Activated T-helper 17 cell treated with anti-CD3 and anti-CD28 coated beads, Interleukin-2, amount 50 U/mL, for 72 hours (primary cell): ENCODE measurements around the gene HDAC9. TPM values are rescaled to one million over a fixed set of nuclear protein-coding genes. Genes with fewer than 3 reads are reported as not detected.

Experiments used
- ATAC-seq: fragments of 150-1000 bp; cut with Tn5 transposase; replicated peaks from 2 replicates; pipeline ENCODE4 v1.10.0; 2021; ENCODE audit warnings: mild to moderate bottlenecking, moderate library complexity
- H3K27ac Mint-ChIP-seq: one replicate; pipeline ENCODE4 v1.8.0; 2022; ENCODE audit warnings: mixed read lengths
- H3K27me3 Mint-ChIP-seq: one replicate; pipeline ENCODE4 v1.8.0; 2022; ENCODE audit warnings: mixed read lengths
- H3K36me3 Mint-ChIP-seq: one replicate; pipeline ENCODE4 v1.8.0; 2022; ENCODE audit warnings: low read depth, mild to moderate bottlenecking, mixed read lengths
- H3K4me1 Mint-ChIP-seq: one replicate; pipeline ENCODE4 v1.8.0; 2022; ENCODE audit warnings: mixed read lengths
- H3K4me3 Mint-ChIP-seq: one replicate; pipeline ENCODE4 v1.8.0; 2022; ENCODE audit warnings: mild to moderate bottlenecking, mixed read lengths
- H3K9me3 Mint-ChIP-seq: one replicate; pipeline ENCODE4 v1.8.0; 2022; ENCODE audit warnings: mixed read lengths
- total RNA-seq, 2 donors: library from RNA; stranded (reverse); gene quantifications; one replicate each; pipeline ENCODE4 v1.2.3, GENCODE V29; 2022

Gene HDAC9
- total RNA-seq, 2 donors from 2014 or later, result 1.4 to 4.0 TPM

DNA sequence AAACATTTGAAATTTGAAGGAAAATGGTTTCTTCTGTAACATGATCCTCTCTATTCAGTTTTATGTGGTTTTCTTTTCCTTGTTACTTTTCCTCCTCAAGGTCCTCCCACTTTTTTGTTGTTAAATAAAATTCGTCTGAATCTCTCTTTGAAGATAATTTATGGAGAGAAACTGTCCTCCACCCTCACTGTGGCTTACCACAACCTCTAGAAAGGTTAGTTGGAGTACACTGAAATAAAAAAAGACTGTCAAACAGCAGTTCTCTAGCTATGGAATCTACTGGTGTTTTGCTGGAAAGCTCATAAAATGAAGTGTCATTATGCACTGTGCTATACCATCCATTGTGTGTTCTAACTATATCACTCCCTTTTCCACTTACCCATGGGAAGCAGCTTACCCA lies 189.4 kb downstream of the HDAC9 start:
- Mint-ChIP-seq H3K27ac (no peak overlapping the region), H3K36me3 (no peaks in the 10 kb centered on the region), H3K9me3 (peaks cover 4% of the 10 kb centered on the region), H3K27me3 (peaks cover 3% of the 10 kb centered on the region), H3K4me3 (no peak overlapping the region), H3K4me1 (no peaks in the 10 kb centered on the region)
- no peak for ATAC-seq

DNA sequence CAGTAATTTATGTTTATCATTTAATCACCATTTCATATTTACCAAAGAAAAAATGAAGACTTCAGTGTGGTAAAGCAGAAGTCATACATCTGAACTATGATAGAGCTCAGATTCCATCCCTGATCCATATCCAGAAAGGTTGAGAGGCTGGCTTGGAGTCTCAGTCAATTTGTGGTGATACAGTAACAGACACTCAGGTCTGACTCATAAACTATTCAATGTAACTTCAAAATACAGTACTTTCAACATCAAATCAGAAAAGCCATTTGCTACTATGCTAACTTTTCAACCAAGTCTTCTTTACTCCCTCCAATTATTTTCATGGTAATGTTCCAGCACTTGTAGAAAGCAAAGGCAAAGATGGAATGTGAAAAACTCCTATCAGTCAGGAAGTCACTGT lies 190.4 kb downstream of the HDAC9 start:
- no peaks in the 10 kb centered on the region for H3K4me1 Mint-ChIP-seq
- H3K36me3 Mint-ChIP-seq, result no peaks in the 10 kb centered on the region
- peaks cover 3% of the 10 kb centered on the region for H3K27me3 Mint-ChIP-seq
- H3K9me3 Mint-ChIP-seq, result peaks cover 4% of the 10 kb centered on the region
- H3K4me3 Mint-ChIP-seq, result no peak overlapping the region
- H3K27ac Mint-ChIP-seq, result no peak overlapping the region
- ATAC-seq, result no peak

DNA sequence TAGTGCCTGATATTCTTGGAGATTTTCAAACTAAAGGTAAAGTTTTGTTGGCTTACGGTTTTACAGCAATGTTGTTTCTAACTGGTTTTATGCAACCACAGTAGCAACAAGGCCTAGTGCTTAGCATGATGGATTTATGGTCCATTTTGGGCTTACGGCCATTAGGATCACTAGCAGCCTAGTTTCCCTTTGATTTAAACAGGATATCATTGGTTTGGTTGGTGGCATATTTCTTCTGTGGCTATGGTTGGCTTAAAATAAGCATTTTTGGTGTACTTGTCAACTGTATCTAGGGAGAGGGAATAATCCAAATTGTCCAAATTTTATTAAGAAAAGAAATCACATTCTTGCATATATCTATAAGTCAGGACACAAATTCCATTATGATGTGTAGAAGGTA lies 194.0 kb downstream of the HDAC9 start:
- Mint-ChIP-seq H3K9me3 (peaks cover 4% of the 10 kb centered on the region), H3K27ac (no peak overlapping the region), H3K4me3 (no peak overlapping the region), H3K36me3 (no peaks in the 10 kb centered on the region), H3K4me1 (no peaks in the 10 kb centered on the region), H3K27me3 (peaks cover 3% of the 10 kb centered on the region)
- ATAC-seq, result no peak

DNA sequence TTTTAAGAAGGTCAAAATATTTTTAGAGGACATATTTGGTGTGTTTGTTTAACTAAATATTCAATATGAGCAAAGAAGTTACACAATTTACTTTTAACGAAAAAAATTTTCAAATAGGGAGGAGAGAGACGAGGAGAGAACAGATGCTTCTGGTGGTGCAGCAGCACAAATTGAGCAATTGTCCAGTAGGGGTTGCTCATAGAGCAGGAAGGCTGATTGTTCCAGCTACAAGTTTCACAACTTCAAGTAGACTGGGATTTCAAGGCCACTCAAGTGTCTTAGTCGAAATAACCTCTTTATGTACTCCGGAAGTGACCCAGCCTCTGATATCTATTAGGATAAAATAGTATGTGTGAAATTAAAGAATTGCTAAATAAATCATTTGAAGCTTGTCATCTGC lies 197.9 kb downstream of the HDAC9 start:
- H3K36me3 Mint-ChIP-seq, result no peaks in the 10 kb centered on the region
- no peaks in the 10 kb centered on the region for H3K9me3 Mint-ChIP-seq
- no peak for ATAC-seq
- H3K27ac Mint-ChIP-seq, result no peak overlapping the region
- no peak overlapping the region for H3K4me3 Mint-ChIP-seq
- no peaks in the 10 kb centered on the region for H3K27me3 Mint-ChIP-seq
- H3K4me1 Mint-ChIP-seq, result no peaks in the 10 kb centered on the region

DNA sequence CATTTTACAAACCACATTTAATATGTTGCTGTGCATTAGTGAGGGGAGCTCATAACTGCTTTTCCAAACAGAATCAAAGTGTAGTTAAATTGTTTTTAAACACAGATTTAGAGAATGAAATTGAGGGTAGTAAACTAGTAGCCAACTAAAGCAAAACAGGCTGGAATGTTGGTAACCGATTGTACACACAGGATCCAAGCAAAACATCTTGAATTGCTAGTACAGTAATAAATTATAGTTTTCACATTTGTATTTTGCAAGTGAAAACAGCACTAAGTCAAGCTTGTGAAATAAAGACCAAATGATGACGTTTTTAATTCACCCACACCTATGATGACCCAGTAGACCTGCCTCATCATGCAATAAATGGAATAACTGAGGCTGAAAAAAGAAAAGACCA lies 198.3 kb downstream of the HDAC9 start:
- Mint-ChIP-seq H3K4me1 (no peaks in the 10 kb centered on the region), H3K27ac (no peak overlapping the region), H3K27me3 (no peaks in the 10 kb centered on the region), H3K4me3 (no peak overlapping the region), H3K36me3 (no peaks in the 10 kb centered on the region), H3K9me3 (no peaks in the 10 kb centered on the region)
- ATAC-seq, result no peak

DNA sequence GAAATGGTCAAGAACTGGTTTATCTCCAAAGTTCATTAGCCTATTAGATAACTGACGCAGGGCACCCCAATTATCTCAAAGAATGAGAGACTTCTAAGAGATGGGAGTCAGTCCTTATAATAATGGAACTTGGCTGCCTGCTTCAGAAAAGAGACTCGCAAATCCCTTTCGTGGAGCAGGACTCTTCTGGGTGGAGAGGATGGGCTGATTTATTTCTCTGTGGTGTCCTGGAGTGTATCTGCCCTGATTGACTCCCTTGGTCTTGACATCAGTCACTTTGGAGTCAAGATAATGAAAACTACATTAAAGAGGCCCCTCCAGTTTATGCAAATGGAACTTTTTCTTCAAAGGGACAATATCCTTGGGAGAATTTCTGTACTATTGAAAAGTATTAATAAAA lies 198.9 kb downstream of the HDAC9 start:
- H3K4me3 Mint-ChIP-seq, result no peak overlapping the region
- H3K36me3 Mint-ChIP-seq, result no peaks in the 10 kb centered on the region
- H3K27ac Mint-ChIP-seq, result no peak overlapping the region
- no peaks in the 10 kb centered on the region for H3K9me3 Mint-ChIP-seq
- ATAC-seq, result no peak
- H3K4me1 Mint-ChIP-seq, result no peaks in the 10 kb centered on the region
- H3K27me3 Mint-ChIP-seq, result no peaks in the 10 kb centered on the region

DNA sequence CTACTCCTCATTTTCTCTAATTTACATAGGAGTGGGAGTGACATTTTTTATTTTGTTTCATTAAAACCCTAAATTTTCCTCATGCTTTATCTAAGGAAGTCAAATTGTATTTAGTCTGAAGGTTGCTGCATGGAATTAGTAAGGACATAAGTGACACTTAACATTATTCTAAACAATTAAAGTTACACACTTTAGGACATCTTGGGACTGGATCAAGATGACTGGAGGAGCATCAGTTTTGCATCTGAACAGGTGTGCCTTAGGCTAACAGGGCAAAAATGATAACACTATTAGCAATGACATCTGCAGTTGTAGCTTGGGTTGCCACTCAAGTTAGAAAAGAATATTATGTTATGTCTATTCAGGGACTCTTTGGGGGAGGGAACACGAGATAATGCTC lies 199.4 kb downstream of the HDAC9 start:
- no peak overlapping the region for H3K27ac Mint-ChIP-seq

DNA sequence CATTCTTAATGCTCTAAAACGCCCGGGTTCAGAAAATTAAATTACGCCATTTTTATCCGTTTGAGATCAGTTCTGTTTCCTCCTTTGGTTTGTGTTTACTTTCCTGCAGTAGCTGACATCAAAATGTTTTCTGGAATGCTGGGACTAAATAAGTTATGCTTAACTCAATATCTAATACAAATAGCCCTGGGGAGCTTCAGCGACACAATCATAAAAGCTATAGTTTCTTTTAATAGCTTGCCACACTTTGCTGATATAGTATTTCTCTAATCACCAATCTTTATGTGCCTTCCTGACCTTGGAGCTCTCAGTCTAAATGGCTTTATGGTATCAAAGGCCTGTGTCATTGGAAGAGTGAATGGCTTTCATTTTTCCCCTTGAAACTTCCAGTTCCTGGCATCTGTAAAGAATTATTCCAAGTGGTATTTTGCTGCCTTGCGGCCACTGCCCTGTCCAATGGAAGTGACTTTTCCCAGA lies 202.7 kb downstream of the HDAC9 start:
- Mint-ChIP-seq H3K4me3 (no peak overlapping the region), H3K9me3 (no peaks in the 10 kb centered on the region), H3K27me3 (no peaks in the 10 kb centered on the region), H3K36me3 (no peaks in the 10 kb centered on the region), H3K27ac (no peak overlapping the region), H3K4me1 (no peaks in the 10 kb centered on the region)
- ATAC-seq, result no peak

More for the DNA sequence above, 199.4 kb downstream of the HDAC9 start:
- ATAC-seq, result no peak
- no peaks in the 10 kb centered on the region for H3K9me3 Mint-ChIP-seq
- H3K4me1 Mint-ChIP-seq, result no peaks in the 10 kb centered on the region
- H3K4me3 Mint-ChIP-seq, result no peak overlapping the region
- H3K36me3 Mint-ChIP-seq, result no peaks in the 10 kb centered on the region
- H3K27me3 Mint-ChIP-seq, result no peaks in the 10 kb centered on the region

DNA sequence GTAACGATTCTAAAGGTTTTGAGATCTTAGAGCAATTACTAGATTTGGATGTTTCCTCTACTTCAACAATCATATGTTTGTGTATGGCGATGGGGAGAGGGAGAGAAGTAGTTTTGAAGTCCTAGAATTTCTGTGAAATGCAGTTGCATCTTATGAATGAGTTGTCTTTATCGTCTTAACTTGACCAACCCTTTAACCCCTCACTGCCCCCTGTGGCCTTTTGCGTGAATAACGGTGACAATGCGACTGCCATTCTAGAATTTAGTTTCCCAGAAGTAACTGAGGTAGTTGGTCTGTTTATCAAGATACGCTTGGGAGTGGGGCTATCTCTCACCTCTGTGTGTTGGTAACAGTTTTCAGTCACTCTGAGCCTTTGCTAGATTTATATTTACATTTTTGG lies 204.6 kb downstream of the HDAC9 start:
- no peak for ATAC-seq
- Mint-ChIP-seq H3K4me1 (no peaks in the 10 kb centered on the region), H3K27me3 (no peaks in the 10 kb centered on the region), H3K4me3 (no peak overlapping the region), H3K36me3 (no peaks in the 10 kb centered on the region), H3K27ac (no peak overlapping the region), H3K9me3 (no peaks in the 10 kb centered on the region)

DNA sequence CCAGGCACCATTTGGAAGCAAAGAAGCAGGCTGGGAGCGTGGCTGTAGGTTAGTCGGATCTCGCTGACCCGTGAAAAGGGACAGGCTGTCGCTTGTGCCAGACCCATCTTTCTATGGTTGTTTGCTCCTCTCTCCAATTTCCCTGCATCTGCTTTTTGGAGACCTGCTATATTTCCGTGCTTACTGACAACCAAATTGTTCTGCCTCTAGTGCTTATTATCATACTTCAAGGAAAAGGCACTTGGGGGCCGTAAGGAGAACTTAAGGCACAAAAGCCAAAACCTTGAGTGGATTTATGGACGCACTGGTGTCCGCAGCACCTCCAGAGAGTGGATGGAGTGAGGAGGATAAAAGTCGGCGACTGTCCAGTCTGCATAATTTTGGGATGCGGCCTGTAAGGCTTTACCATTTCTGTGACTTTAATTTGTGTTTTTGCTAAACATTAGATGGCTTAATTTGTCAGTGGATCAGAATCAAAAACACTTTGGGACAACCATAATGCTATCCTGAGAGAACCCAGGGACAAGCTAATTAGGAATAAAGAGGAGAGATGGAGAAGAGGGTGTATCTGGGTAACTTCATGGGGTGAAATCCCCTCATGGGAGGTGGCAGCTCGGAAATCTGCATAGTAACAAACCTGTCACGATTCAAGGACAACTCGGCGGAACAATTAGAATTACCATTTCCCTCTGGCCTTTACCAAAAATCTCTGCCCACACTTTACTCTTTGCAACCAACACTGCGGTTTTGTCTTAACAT lies 206.7 kb downstream of the HDAC9 start:
- no peak overlapping the region for H3K27ac Mint-ChIP-seq
- ATAC-seq, result no peak
- no peaks in the 10 kb centered on the region for H3K36me3 Mint-ChIP-seq
- no peak overlapping the region for H3K4me3 Mint-ChIP-seq
- no peaks in the 10 kb centered on the region for H3K4me1 Mint-ChIP-seq
- no peaks in the 10 kb centered on the region for H3K27me3 Mint-ChIP-seq
- no peaks in the 10 kb centered on the region for H3K9me3 Mint-ChIP-seq

DNA sequence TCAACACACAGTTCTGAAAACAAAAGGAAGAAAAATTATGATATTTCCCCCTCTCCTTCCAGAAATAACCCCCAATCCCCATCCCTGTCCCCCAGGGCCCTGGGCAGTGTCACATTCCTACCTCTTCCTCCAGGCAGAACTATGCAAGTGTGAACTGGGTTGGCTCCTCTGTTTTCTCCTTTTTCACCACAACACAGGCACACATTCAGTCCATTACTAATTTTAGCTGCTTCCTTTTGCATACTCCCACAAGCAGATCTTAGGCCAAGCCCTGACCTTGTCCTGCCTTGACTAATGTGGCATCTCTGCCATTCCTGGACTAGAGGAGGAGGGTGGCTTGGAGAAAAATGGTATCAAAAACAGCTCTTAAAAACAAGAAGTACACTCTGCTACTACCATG lies 208.1 kb downstream of the HDAC9 start:
- no peak for ATAC-seq
- Mint-ChIP-seq H3K4me1 (no peaks in the 10 kb centered on the region), H3K27ac (no peak overlapping the region), H3K36me3 (no peaks in the 10 kb centered on the region), H3K9me3 (no peaks in the 10 kb centered on the region), H3K4me3 (no peak overlapping the region), H3K27me3 (no peaks in the 10 kb centered on the region)

DNA sequence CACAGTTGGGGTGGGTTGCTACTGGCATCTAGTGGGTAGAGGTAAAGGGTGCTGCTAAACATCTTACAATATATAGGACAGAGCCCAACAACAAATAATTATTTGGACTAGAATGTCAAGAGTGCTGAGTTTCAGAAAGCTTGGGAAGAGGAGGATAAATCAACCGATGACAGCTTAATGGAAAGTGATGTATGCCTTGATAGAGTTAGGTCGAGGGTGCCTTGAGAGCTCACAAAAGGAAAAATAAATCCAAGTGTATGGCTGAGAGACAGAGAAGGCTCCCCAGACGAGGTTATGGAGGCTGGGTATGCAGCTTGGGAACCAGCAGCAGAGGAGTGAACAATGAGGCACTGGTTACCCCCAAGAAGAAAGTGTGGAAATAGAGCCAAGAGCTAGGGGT lies 211.1 kb downstream of the HDAC9 start:
- no peak for ATAC-seq
- no peaks in the 10 kb centered on the region for H3K9me3 Mint-ChIP-seq
- no peak overlapping the region for H3K4me3 Mint-ChIP-seq
- H3K27me3 Mint-ChIP-seq, result no peaks in the 10 kb centered on the region
- no peaks in the 10 kb centered on the region for H3K36me3 Mint-ChIP-seq
- no peaks in the 10 kb centered on the region for H3K4me1 Mint-ChIP-seq
- H3K27ac Mint-ChIP-seq, result no peak overlapping the region

DNA sequence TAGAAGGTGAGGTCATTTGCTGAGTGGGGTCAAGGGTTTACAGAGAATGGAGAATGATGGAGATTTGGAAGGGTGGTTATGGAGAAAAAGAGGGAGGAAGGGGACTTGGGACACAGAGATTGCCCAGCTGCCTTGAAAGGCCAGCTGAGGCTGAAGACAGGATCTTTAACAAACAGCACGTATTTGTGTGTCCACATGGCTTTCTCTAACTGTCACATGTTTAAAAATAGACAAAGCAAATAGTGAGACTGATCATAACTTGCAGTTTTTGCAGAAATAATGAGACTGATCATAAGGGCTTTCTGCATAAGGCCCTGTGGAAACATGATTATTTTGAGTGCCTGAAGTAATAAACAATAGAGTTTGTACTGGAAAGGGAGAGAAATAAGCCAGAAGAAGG lies 212.7 kb downstream of the HDAC9 start:
- Mint-ChIP-seq H3K36me3 (no peaks in the 10 kb centered on the region), H3K4me1 (no peaks in the 10 kb centered on the region), H3K4me3 (no peak overlapping the region), H3K9me3 (no peaks in the 10 kb centered on the region), H3K27ac (no peak overlapping the region), H3K27me3 (no peaks in the 10 kb centered on the region)
- ATAC-seq, result no peak

DNA sequence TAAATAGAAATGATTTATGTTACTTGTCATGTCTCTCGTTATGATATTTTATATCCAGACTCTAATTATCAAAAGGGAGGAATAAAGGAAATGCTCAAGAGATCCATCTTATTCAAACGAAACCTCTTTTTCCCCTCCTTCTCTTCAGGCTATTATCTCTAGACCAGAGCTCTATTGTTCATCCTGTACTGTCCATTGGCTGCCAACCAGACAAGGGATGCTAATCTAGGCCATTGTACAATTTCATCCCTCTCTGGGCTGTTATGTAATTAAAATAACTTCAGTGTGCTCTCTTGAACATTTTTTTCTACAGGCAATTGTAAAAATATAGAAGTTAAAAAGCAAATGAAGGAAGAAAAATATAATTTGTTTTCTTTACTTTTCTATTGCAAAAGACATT lies 220.4 kb downstream of the HDAC9 start:
- no peaks in the 10 kb centered on the region for H3K4me1 Mint-ChIP-seq
- H3K9me3 Mint-ChIP-seq, result no peaks in the 10 kb centered on the region
- no peak for ATAC-seq
- H3K27ac Mint-ChIP-seq, result no peak overlapping the region
- no peaks in the 10 kb centered on the region for H3K36me3 Mint-ChIP-seq
- H3K4me3 Mint-ChIP-seq, result no peak overlapping the region
- no peaks in the 10 kb centered on the region for H3K27me3 Mint-ChIP-seq

DNA sequence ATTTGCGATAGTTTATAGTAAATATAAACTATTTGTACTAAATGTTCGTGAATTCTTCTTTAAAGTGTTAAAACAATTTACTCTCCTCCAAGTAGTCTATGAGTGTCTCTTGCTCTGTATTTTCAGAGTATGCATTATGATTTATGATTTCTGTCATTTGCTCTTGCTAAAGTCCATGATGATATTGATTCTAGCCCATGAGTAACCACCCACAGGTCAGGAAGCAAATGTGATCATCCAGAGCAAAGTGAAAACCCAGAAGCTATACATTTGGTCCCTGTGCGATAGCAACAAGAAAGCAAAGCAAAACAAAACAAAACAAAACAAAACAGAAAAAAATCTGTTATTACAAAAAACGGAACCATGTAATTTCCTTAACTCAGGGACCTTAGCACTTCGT lies 225.9 kb downstream of the HDAC9 start:
- H3K4me3 Mint-ChIP-seq, result no peak overlapping the region

DNA sequence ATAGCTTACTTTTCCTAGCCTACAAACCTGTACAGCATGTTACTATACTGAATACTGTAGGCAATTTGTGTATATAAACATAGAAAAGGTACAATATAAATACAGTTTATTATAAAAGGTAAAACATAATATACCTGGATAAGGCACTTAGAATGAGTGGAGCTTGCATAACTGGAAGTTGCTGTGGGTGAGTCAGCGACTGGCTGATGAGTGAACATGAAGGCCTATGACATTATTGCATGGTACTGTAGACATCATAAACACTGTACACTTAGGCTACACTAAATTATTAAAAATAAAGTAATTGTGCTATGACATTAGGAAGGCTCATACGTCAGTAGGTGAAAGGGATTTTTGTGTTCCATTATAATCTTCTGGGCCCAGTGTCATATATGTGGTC lies 228.8 kb downstream of the HDAC9 start:
- no peak for ATAC-seq
- H3K27ac Mint-ChIP-seq, result no peak overlapping the region

More for the DNA sequence above, 225.9 kb downstream of the HDAC9 start:
- Mint-ChIP-seq H3K9me3 (no peaks in the 10 kb centered on the region), H3K27me3 (no peaks in the 10 kb centered on the region), H3K27ac (no peak overlapping the region), H3K4me1 (no peaks in the 10 kb centered on the region), H3K36me3 (no peaks in the 10 kb centered on the region)
- no peak for ATAC-seq

More for the DNA sequence above, 228.8 kb downstream of the HDAC9 start:
- Mint-ChIP-seq H3K4me1 (no peaks in the 10 kb centered on the region), H3K4me3 (no peak overlapping the region), H3K27me3 (no peaks in the 10 kb centered on the region), H3K36me3 (no peaks in the 10 kb centered on the region), H3K9me3 (no peaks in the 10 kb centered on the region)
